DOHH2 (cell line): ENCODE data around the gene C1QTNF4.

ENCODE experiments used
- CTCF ChIP-seq: fragments of 200-600 bp; sonication (generic); IDR thresholded peaks from one replicate; pipeline ENCODE4 v1.5.1; 2014; ENCODE audit warnings: antibody characterized with exemption, mild to moderate bottlenecking, low read depth, low read length; ENCODE audit not compliant: poor library complexity, severe bottlenecking
- EZH2phosphoT487 ChIP-seq: fragments of 200-600 bp; sonication (generic); IDR thresholded peaks from 2 replicates; pipeline ENCODE4 v1.6.1; 2017; ENCODE audit warnings: borderline replicate concordance, mild to moderate bottlenecking, antibody characterized with exemption, low read length, moderate library complexity, mixed read lengths

GRCh38 chr11:47593934-47594855, at the start of gene C1QTNF4:
- TF ChIP-seq CTCF (no peak), EZH2phosphoT487 (no peak)
